Esophagus muscularis mucosa (tissue), 3 donors: ENCODE data around the gene TRMU.

Source experiments
- CTCF ChIP-seq, 3 experiments: fragments of 200-600 bp in 2 of 3; fragments of 450-650 bp in 1 of 3; sonication (generic) in 2 of 3; IDR thresholded peaks; one replicate each; pipeline ENCODE4 v1.5.1; 2017 to 2019; ENCODE audit warnings: antibody characterized with exemption in 3 of 3, mild to moderate bottlenecking in 2 of 3, moderate library complexity in 1 of 3
- POLR2AphosphoS5 ChIP-seq, 2 donors: sonication (generic); formaldehyde crosslinking; IDR thresholded peaks; one replicate each; pipeline ENCODE4 v1.6.1; 2017; ENCODE audit warnings: antibody characterized with exemption in 2 of 2

GRCh38 chr22:46308283-46308988 is 27.1 kb upstream of the TRMU start:
- TF ChIP-seq POLR2AphosphoS5 (IDR thresholded peaks at IDR 0.05) (no peak), CTCF (IDR thresholded peaks at IDR 0.05) (no peak)
